Measurements from ENCODE around the gene SLC16A1.

GRCh38 chr1:112933820-112934571 is 22.0 kb downstream of the SLC16A1 start:
- TF ChIP-seq CTCF (conservative IDR thresholded peaks at IDR 0.05; ENCODE audit: low read depth, low read length) (no peak), EZH2 (IDR thresholded peaks at IDR 0.05; ENCODE audit: low read length, unreplicated experiment) (no peak), EZH2phosphoT487 (IDR thresholded peaks at IDR 0.05; ENCODE audit: borderline replicate concordance, low read length) (no peak)
